A549 (cell line): ENCODE results near the gene HRCT1. TPM values are rescaled to one million over a fixed set of nuclear protein-coding genes. Genes with fewer than 3 reads are reported as not detected.

Experiments
- ATAC-seq, 2 experiments: fragments of 200-7000 bp in 1 of 2; fragments of >200 bp in 1 of 2; cut with Nextera tagmentation in 1 of 2; cut with Tn5 transposase in 1 of 2; 3 replicates each; pipeline versions ENCODE4 v1.8.0 to v1.9.1; 2018 to 2020; ENCODE audit warnings: mild to moderate bottlenecking in 1 of 2, moderate library complexity in 1 of 2
- CTCF ChIA-PET: fragments of 300-600 bp; sonication (Branson Sonifier 250); formaldehyde crosslinking; extraction: SDS; loops from one replicate; lab custom pipeline; 2021; ENCODE audit warnings: antibody characterized with exemption, inconsistent platforms; lab: Yijun Ruan, JAX
- POLR2A ChIA-PET: fragments of 350-600 bp; formaldehyde crosslinking; extraction: SDS; loops from one replicate; lab custom pipeline; 2021; ENCODE audit warnings: antibody characterized with exemption, inconsistent platforms; lab: Yijun Ruan, JAX
- DNase-seq, 2 experiments: peaks; one replicate each; pipeline versions ENCODE4 v3.0.0 to v3.0.0-alpha.2; 2011 to 2016; ENCODE audit warnings: low read depth in 1 of 2, low spot score in 1 of 2
- FAIRE-seq: peaks from 2 replicates; lab custom pipeline; 2011; peaks lifted over from hg19 to GRCh38; lab: Jason Lieb, UNC
- H3K27ac ChIP-seq, 2 experiments: fragments of >200 bp; sonication (Bioruptor Twin); formaldehyde crosslinking; 3 replicates each; pipeline ENCODE4 v1.5.1; 2016 to 2017
- H3K4me1 ChIP-seq: fragments of >200 bp; sonication (Bioruptor Twin); formaldehyde crosslinking; 3 replicates; pipeline ENCODE4 v1.6.1; 2016
- H3K4me2 ChIP-seq: fragments of >200 bp; sonication (Bioruptor Twin); formaldehyde crosslinking; 3 replicates; pipeline ENCODE4 v1.6.1; 2016
- H3K4me3 ChIP-seq: fragments of >200 bp; sonication (Bioruptor Twin); formaldehyde crosslinking; 3 replicates; pipeline ENCODE4 v1.5.1; 2016
- H3K9me3 ChIP-seq: fragments of >200 bp; sonication (Bioruptor Twin); formaldehyde crosslinking; 3 replicates; pipeline ENCODE4 v1.6.1; 2016
- BCL3 ChIP-seq: fragments of >200 bp; sonication (Bioruptor Twin); formaldehyde crosslinking; IDR thresholded peaks from 3 replicates; pipeline ENCODE4 v1.6.1; 2016
- BHLHE40 ChIP-seq: IDR thresholded peaks from 2 replicates; pipeline ENCODE4 v1.6.1; 2012; ENCODE audit warnings: low read depth, low read length, inconsistent platforms
- CHD2 ChIP-seq: fragments of 150-350 bp; IDR thresholded peaks from 2 replicates; pipeline ENCODE4 v1.6.1; 2014; ENCODE audit warnings: low read length; ENCODE audit not compliant: partially characterized antibody
- EHF ChIP-seq: fragments of 250-450 bp; sonication (Bioruptor Pico); IDR thresholded peaks from 2 replicates; pipeline ENCODE4 v1.5.0; 2020; ENCODE audit warnings: mild to moderate bottlenecking
- ESRRA ChIP-seq: fragments of 150-350 bp; IDR thresholded peaks from 2 replicates; pipeline ENCODE4 v1.6.1; 2014; ENCODE audit warnings: mild to moderate bottlenecking, low read length, borderline replicate concordance
- FOSL2 ChIP-seq, 2 experiments: fragments of 450-650 bp in 1 of 2; fragments of >200 bp in 1 of 2; sonication (Bioruptor Twin) in 1 of 2; formaldehyde crosslinking; IDR thresholded peaks; 2 replicates each; pipeline versions ENCODE4 v1.5.0 to v1.6.1; 2016 to 2020; ENCODE audit warnings: mild to moderate bottlenecking in 1 of 2, moderate library complexity in 1 of 2
- FOXS1 ChIP-seq: fragments of 250-450 bp; sonication (Bioruptor Pico); IDR thresholded peaks from 2 replicates; pipeline ENCODE4 v1.5.0; 2020; ENCODE audit warnings: mild to moderate bottlenecking, moderate library complexity
- HMGXB4 ChIP-seq: fragments of 250-450 bp; sonication (Bioruptor Pico); IDR thresholded peaks from 2 replicates; pipeline ENCODE4 v1.5.0; 2021; ENCODE audit warnings: mild to moderate bottlenecking, moderate library complexity, borderline replicate concordance
- HOXB13 ChIP-seq: fragments of 250-450 bp; sonication (Bioruptor Pico); IDR thresholded peaks from 2 replicates; pipeline ENCODE4 v1.5.0; 2020; ENCODE audit warnings: low read depth, mild to moderate bottlenecking, moderate library complexity
- HOXB5 ChIP-seq: fragments of 250-450 bp; sonication (Bioruptor Pico); IDR thresholded peaks from 2 replicates; pipeline ENCODE4 v1.5.0; 2020; ENCODE audit warnings: mild to moderate bottlenecking, moderate library complexity
- JUNB ChIP-seq: fragments of >200 bp; sonication (Bioruptor Twin); formaldehyde crosslinking; IDR thresholded peaks from 2 replicates; pipeline ENCODE4 v1.6.1; 2016
- KDM1A ChIP-seq: fragments of 200-600 bp; sonication (generic); IDR thresholded peaks from 2 replicates; pipeline ENCODE4 v1.6.1; 2016; ENCODE audit warnings: low read depth, mild to moderate bottlenecking
- KDM5A ChIP-seq: fragments of 200-600 bp; sonication (generic); IDR thresholded peaks from 2 replicates; pipeline ENCODE4 v1.6.1; 2016; ENCODE audit warnings: antibody characterized with exemption, mild to moderate bottlenecking
- MAFK ChIP-seq: fragments of 450-650 bp; IDR thresholded peaks from 2 replicates; pipeline ENCODE4 v1.6.1; 2014; ENCODE audit not compliant: partially characterized antibody
- MAX ChIP-seq: IDR thresholded peaks from 2 replicates; pipeline ENCODE4 v1.6.1; 2012
- MAZ ChIP-seq: fragments of 150-350 bp; IDR thresholded peaks from 2 replicates; pipeline ENCODE4 v1.6.1; 2014; ENCODE audit warnings: antibody characterized with exemption, low read depth, low read length, borderline replicate concordance
- MYC ChIP-seq: IDR thresholded peaks from 2 replicates; pipeline ENCODE4 v1.6.1; 2012; ENCODE audit warnings: mild to moderate bottlenecking, inconsistent platforms, low read length, improper control_type of control experiment, borderline replicate concordance
- NPAS2 ChIP-seq: fragments of 250-450 bp; sonication (Bioruptor Pico); IDR thresholded peaks from 2 replicates; pipeline ENCODE4 v1.8.0; 2022; ENCODE audit warnings: mild to moderate bottlenecking, moderate library complexity, borderline replicate concordance
- NR3C1 ChIP-seq: fragments of >200 bp; sonication (Bioruptor Twin); formaldehyde crosslinking; IDR thresholded peaks from 3 replicates; pipeline ENCODE4 v1.6.1; 2017
- PBX3 ChIP-seq: IDR thresholded peaks from 2 replicates; pipeline ENCODE4 v1.6.1; 2012
- POLR2AphosphoS2 ChIP-seq: conservative IDR thresholded peaks from 2 replicates; pipeline ENCODE4 v1.6.1; 2012; ENCODE audit warnings: low read length, improper control_type of control experiment, inconsistent platforms
- RAD21 ChIP-seq, 2 experiments: fragments of >200 bp in 1 of 2; sonication (Bioruptor Twin) in 1 of 2; formaldehyde crosslinking in 1 of 2; IDR thresholded peaks in 1 of 2; conservative IDR thresholded peaks in 1 of 2; 2 replicates in 1 of 2; 3 replicates in 1 of 2; pipeline ENCODE4 v1.6.1; 2012 to 2018; ENCODE audit warnings: inconsistent platforms in 1 of 2
- RNF2 ChIP-seq: fragments of 200-600 bp; sonication (generic); IDR thresholded peaks from 2 replicates; pipeline ENCODE4 v1.6.1; 2016; ENCODE audit warnings: low read depth, mild to moderate bottlenecking, antibody characterized with exemption, moderate library complexity, borderline replicate concordance
- TFCP2L1 ChIP-seq: fragments of 250-450 bp; sonication (Bioruptor Pico); IDR thresholded peaks from 2 replicates; pipeline ENCODE4 v1.5.0; 2021; ENCODE audit warnings: mild to moderate bottlenecking
- TP53 ChIP-seq: fragments of 250-450 bp; sonication (Bioruptor Pico); IDR thresholded peaks from 2 replicates; pipeline ENCODE4 v1.5.0; 2021; ENCODE audit warnings: mild to moderate bottlenecking, moderate library complexity
- ZC3H11A ChIP-seq: fragments of 450-650 bp; IDR thresholded peaks from 2 replicates; pipeline ENCODE4 v1.6.1; 2014; ENCODE audit warnings: antibody characterized with exemption, mild to moderate bottlenecking
- ZNF302 ChIP-seq: fragments of 250-450 bp; sonication (Bioruptor Pico); IDR thresholded peaks from 2 replicates; pipeline ENCODE4 v1.9.0; 2021; ENCODE audit warnings: inconsistent platforms, mild to moderate bottlenecking, moderate library complexity
- ZSCAN20 ChIP-seq: fragments of 250-450 bp; sonication (Bioruptor Pico); IDR thresholded peaks from 2 replicates; pipeline ENCODE4 v1.8.0; 2022; ENCODE audit warnings: mild to moderate bottlenecking, moderate library complexity
- WGBS: methylation state at CpG from one replicate; pipeline ENCODE4 v1.1.6; 2017; ENCODE audit errors: missing lambda C conversion rate; 5-methylcytosine and 5-hydroxymethylcytosine counted together
- polyA plus RNA-seq, 4 experiments: library from polyadenylated mRNA; depleted of rRNA in 3 of 4; stranded (reverse); fragments of >200 nt; fragmentation: RNase III in 1 of 4; extraction: RNeasy Plus Mini Kit Qiagen cat#74134 plus additional on column Dnase treatment in 1 of 4; gene quantifications; 2 replicates in 3 of 4; 3 replicates in 1 of 4; pipeline ENCODE4 v1.2.3, GENCODE V29; 2011 to 2017

The HRCT1 gene
- polyA plus RNA-seq, 2 of the 4 experiments (the other 2 are of a cell fraction): 0.21 to 0.22 TPM

- ATAC-seq (peak in 1 of 2 experiments; percentile 15; a peak in 4 of 6 replicates), FAIRE-seq (no peak)
- POLR2A ChIA-PET: no interaction called here
- 90% methylated on average over 4 of the region's 4 CpGs for WGBS
- TF ChIP-seq MAX (no peak), POLR2AphosphoS2 (no peak), MAZ (no peak), TP53 (CRISPR knock-in tag) (no peak), JUNB (no peak), KDM5A (no peak), HMGXB4 (CRISPR knock-in tag) (no peak), MAFK (no peak), NR3C1 (no peak), NPAS2 (no peak), EHF (CRISPR knock-in tag) (no peak), BHLHE40 (no peak)
- TF ChIP-seq, all 56 proteins: peak for 0
- Histone ChIP-seq H3K4me1 (0 out of 3 replicates have a peak, but pooled peaks cover 5% of the 10 kb centered on the region), H3K9me3 (no peaks in the 10 kb centered on the region), H3K4me2 (no peak overlapping the region), H3K4me3 (no peak overlapping the region), H3K27ac (peak overlapping the region in 1 of 2 experiments; percentile 56; a peak in 3 of 6 replicates)
- CTCF ChIA-PET: interaction anchor here (0.7 to 8.4 kb wide), 7 partner anchors 8 to 37 kb away, joined by 3 to 92 read pairs (median 4); partner anchors contain the start of genes HRCT1 and SPAAR
- DNase-seq: no peak
These were observed 11.3 kb downstream of the HRCT1 start for GRCh38 chr9:35917261-35917660.

GRCh38 chr9:35918780-35919179 is 12.8 kb downstream of the HRCT1 start:
- ChIA-PET CTCF (interaction anchor here (1.0 to 8.4 kb wide), 7 partner anchors 9 to 120 kb away, joined by 3 to 92 read pairs (median 6); partner anchors contain the start of genes HRCT1 and SPAAR), POLR2A (no interaction called here)
- TF ChIP-seq HOXB5: no peak
- no peak for TF ChIP-seq HOXB13 (CRISPR knock-in tag)
- TF ChIP-seq ZSCAN20 (CRISPR knock-in tag): no peak
- TF ChIP-seq MYC: no peak
- no peak for TF ChIP-seq NPAS2
- TF ChIP-seq RNF2: no peak
- no peak for TF ChIP-seq TFCP2L1 (CRISPR knock-in tag)
- TF ChIP-seq JUNB: no peak
- TF ChIP-seq FOXS1: no peak
- TF ChIP-seq BCL3: no peak
- no peak for TF ChIP-seq RAD21 (conservative IDR thresholded peaks at IDR 0.05 in 1 of 2, IDR thresholded peaks at IDR 0.05 in 1 of 2)
- TF ChIP-seq ZNF302 (CRISPR knock-in tag): no peak
- TF ChIP-seq ZC3H11A: no peak
- TF ChIP-seq CHD2: no peak
- no peak for TF ChIP-seq PBX3
- TF ChIP-seq KDM1A: no peak
- TF ChIP-seq FOSL2 (IDR thresholded peaks at IDR 0.05): no peak
- TF ChIP-seq FOSL2 (CRISPR knock-in tag; IDR thresholded peaks at IDR 0.05): no peak
- TF ChIP-seq ESRRA: no peak

More at GRCh38 chr9:35918780-35919179, 12.8 kb downstream of the HRCT1 start:
- ATAC-seq (no peak), DNase-seq (no peak), FAIRE-seq (no peak)
- Histone ChIP-seq H3K4me3 (no peak overlapping the region), H3K9me3 (no peaks in the 10 kb centered on the region), H3K4me2 (no peak overlapping the region), H3K4me1 (peaks cover 13% of the 10 kb centered on the region), H3K27ac (0 out of 6 replicates have a peak overlapping the region, but pooled peaks of 1 of the 2 experiments have one; percentile 12)
- 94% methylated on average over 3 of the region's 3 CpGs for WGBS
